Stimulated activated CD4-positive, alpha-beta T cell treated with anti-CD3 and anti-CD28 coated beads, Interleukin-15, amount 100 ng/mL, for 48 hours (primary cell): Measurements from ENCODE around the gene CD226.

ENCODE experiments used
- DNase-seq, 2 donors: peaks; one replicate each; pipeline ENCODE4 v3.0.0-alpha.2; 2020; ENCODE audit warnings: low read depth in 2 of 2

The CD226 gene

GRCh38 chr18:69814861-69815385 is 132.8 kb downstream of the CD226 start:
- no peak for DNase-seq

GRCh38 chr18:69813559-69813958 is 134.1 kb downstream of the CD226 start:
- DNase-seq: no peak

GRCh38 chr18:69808399-69808798 is 139.3 kb downstream of the CD226 start:
- no peak for DNase-seq

- DNase-seq: no peak
These were observed 142.7 kb downstream of the CD226 start for GRCh38 chr18:69804776-69805501.
